ENCODE measurements around the gene ABHD13. TPM values are rescaled to one million over a fixed set of nuclear protein-coding genes. Genes with fewer than 3 reads are reported as not detected.

Gene ABHD13
- total RNA-seq, 2 experiments from 2014 or later = 3.8 to 4.1 TPM

GRCh38 chr13:108195146-108195545 is 23.0 kb upstream of the ABHD13 start:
- Mint-ChIP-seq H3K27me3 (peaks cover 12% of the 10 kb centered on the region), H3K4me3 (no peak overlapping the region), H3K27ac (no peak overlapping the region), H3K4me1 (ENCODE audit: low read depth) (no peaks in the 10 kb centered on the region), H3K9me3 (peaks cover 11% of the 10 kb centered on the region), H3K36me3 (ENCODE audit: low read depth) (peaks cover 3% of the 10 kb centered on the region)
- ATAC-seq = no peak
- intact Hi-C loops (cut with micrococcal nuclease) = no loop called here
- ChIA-PET POLR2A (no interaction called here), CTCF (no interaction called here)
- no peak for DNase-seq
- TF ChIP-seq, protein P1, sequence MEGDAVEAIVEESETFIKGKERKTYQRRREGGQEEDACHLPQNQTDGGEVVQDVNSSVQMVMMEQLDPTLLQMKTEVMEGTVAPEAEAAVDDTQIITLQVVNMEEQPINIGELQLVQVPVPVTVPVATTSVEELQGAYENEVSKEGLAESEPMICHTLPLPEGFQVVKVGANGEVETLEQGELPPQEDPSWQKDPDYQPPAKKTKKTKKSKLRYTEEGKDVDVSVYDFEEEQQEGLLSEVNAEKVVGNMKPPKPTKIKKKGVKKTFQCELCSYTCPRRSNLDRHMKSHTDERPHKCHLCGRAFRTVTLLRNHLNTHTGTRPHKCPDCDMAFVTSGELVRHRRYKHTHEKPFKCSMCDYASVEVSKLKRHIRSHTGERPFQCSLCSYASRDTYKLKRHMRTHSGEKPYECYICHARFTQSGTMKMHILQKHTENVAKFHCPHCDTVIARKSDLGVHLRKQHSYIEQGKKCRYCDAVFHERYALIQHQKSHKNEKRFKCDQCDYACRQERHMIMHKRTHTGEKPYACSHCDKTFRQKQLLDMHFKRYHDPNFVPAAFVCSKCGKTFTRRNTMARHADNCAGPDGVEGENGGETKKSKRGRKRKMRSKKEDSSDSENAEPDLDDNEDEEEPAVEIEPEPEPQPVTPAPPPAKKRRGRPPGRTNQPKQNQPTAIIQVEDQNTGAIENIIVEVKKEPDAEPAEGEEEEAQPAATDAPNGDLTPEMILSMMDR (IDR thresholded peaks at IDR 0.05) = no peak

DNA sequence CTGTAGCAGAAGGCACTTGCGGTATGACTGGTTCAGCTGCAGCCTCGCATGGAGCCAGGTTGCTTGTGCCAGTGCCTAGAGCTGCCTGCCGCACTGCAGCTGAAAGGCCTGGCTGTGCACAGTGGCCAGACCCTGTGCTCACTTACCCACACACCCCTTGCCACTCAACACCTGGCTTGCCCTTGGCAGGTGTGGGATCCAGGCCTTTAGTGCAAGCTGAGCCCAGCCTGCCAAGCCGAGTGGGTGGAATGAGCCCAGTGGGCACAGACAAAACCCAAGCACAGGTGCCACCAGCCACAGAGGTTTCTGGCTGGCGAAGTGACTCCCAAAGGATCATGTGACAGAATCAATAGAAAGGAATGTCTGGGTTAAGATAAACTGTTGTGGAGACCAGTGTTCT is 22.3 kb upstream of the ABHD13 start:
- Mint-ChIP-seq H3K9me3 (peaks cover 11% of the 10 kb centered on the region), H3K4me1 (ENCODE audit: low read depth) (peaks cover under 1% of the 10 kb centered on the region), H3K4me3 (no peak overlapping the region), H3K36me3 (ENCODE audit: low read depth) (peaks cover 3% of the 10 kb centered on the region), H3K27ac (no peak overlapping the region), H3K27me3 (peaks cover 8% of the 10 kb centered on the region)
- ChIA-PET CTCF (no interaction called here), POLR2A (no interaction called here)
- DNase-seq = no peak
- TF ChIP-seq, protein P1 (IDR thresholded peaks at IDR 0.05) = no peak
- no peak for ATAC-seq
- intact Hi-C loops (cut with micrococcal nuclease) = no loop called here

GRCh38 chr13:108200781-108201398 is 17.3 kb upstream of the ABHD13 start:
- peaks cover 3% of the 10 kb centered on the region for H3K9me3 Mint-ChIP-seq
- intact Hi-C loops (cut with micrococcal nuclease) = no loop called here
- DNase-seq = peak; percentile 11

GRCh38 chr13:108210551-108210950 is 7.6 kb upstream of the ABHD13 start:
- no peak overlapping the region for H3K27ac Mint-ChIP-seq
- peaks cover 12% of the 10 kb centered on the region for H3K4me1 Mint-ChIP-seq (ENCODE audit: low read depth)
- DNase-seq (no peak), ATAC-seq (no peak)
- intact Hi-C loops (cut with micrococcal nuclease) = no loop called here
- peaks cover 6% of the 10 kb centered on the region for H3K9me3 Mint-ChIP-seq
- CTCF ChIA-PET = interaction anchor here (1.3 kb wide), 2 partner anchors 55 to 59 kb away, joined by 3 read pairs; partner anchors contain the start of gene TNFSF13B
- peaks cover 37% of the 10 kb centered on the region for H3K36me3 Mint-ChIP-seq (ENCODE audit: low read depth)
- no peak overlapping the region for H3K4me3 Mint-ChIP-seq
- TF ChIP-seq, protein P1 (IDR thresholded peaks at IDR 0.05) = no peak
- no peaks in the 10 kb centered on the region for H3K27me3 Mint-ChIP-seq
- POLR2A ChIA-PET = no interaction called here

More at GRCh38 chr13:108200781-108201398, 17.3 kb upstream of the ABHD13 start:
- CTCF ChIA-PET = no interaction called here
- POLR2A ChIA-PET = no interaction called here
- TF ChIP-seq, protein P1 (IDR thresholded peaks at IDR 0.05) = no peak
- Mint-ChIP-seq H3K36me3 (ENCODE audit: low read depth) (no peaks in the 10 kb centered on the region), H3K4me3 (no peak overlapping the region), H3K4me1 (ENCODE audit: low read depth) (peaks cover 18% of the 10 kb centered on the region), H3K27ac (no peak overlapping the region), H3K27me3 (peaks cover 20% of the 10 kb centered on the region)
- peak; percentile 79 for ATAC-seq

- DNase-seq (no peak), ATAC-seq (no peak)
- TF ChIP-seq, protein P1 (IDR thresholded peaks at IDR 0.05) = no peak
- intact Hi-C loops (cut with micrococcal nuclease) = no loop called here
- POLR2A ChIA-PET = no interaction called here
- CTCF ChIA-PET = no interaction called here
- H3K4me3 Mint-ChIP-seq = no peak overlapping the region
- H3K27me3 Mint-ChIP-seq = no peaks in the 10 kb centered on the region
- no peak overlapping the region for H3K27ac Mint-ChIP-seq
- H3K36me3 Mint-ChIP-seq (ENCODE audit: low read depth) = peaks cover 42% of the 10 kb centered on the region
- peaks cover 22% of the 10 kb centered on the region for H3K4me1 Mint-ChIP-seq (ENCODE audit: low read depth)
- H3K9me3 Mint-ChIP-seq = peaks cover 6% of the 10 kb centered on the region
These were observed 5.3 kb upstream of the ABHD13 start for GRCh38 chr13:108212886-108213285.
